GM21529 (cell line): ENCODE measurements around the gene TLR7.

ENCODE experiments used
- ATAC-seq: cut with Tn5 transposase; IDR thresholded peaks from one replicate; pipeline ENCODE4 v1.9.1; 2021; ENCODE audit not compliant: unreplicated experiment

TLR7 gene

GRCh38 chrX:12890467-12890866 lies 23.6 kb downstream of the TLR7 start:
- peak; percentile 60 for ATAC-seq

GRCh38 chrX:12891171-12891570 lies 24.3 kb downstream of the TLR7 start:
- no peak for ATAC-seq

- peak; percentile 60 for ATAC-seq
These were observed 25.1 kb downstream of the TLR7 start for GRCh38 chrX:12891915-12892506.

- no peak for ATAC-seq
These were observed 25.8 kb downstream of the TLR7 start for GRCh38 chrX:12892716-12893115.

- ATAC-seq = no peak
These were observed 27.5 kb downstream of the TLR7 start for GRCh38 chrX:12894074-12895030.

GRCh38 chrX:12895866-12896265 lies 29.0 kb downstream of the TLR7 start:
- no peak for ATAC-seq

- ATAC-seq = no peak
These were observed 30.1 kb downstream of the TLR7 start for GRCh38 chrX:12896935-12897334.

- no peak for ATAC-seq
These were observed 31.2 kb downstream of the TLR7 start for GRCh38 chrX:12898073-12898472.

- ATAC-seq = no peak
These were observed 32.6 kb downstream of the TLR7 start for GRCh38 chrX:12899506-12899905.

GRCh38 chrX:12901486-12901885 lies 34.6 kb downstream of the TLR7 start:
- peak; percentile 77 for ATAC-seq

GRCh38 chrX:12903646-12904045 lies 36.8 kb downstream of the TLR7 start:
- no peak for ATAC-seq

GRCh38 chrX:12906046-12906761 lies 39.3 kb downstream of the TLR7 start, which contains the start of gene TLR8:
TLR8 (plus strand) TSS chrX:12906620; CDS start chrX:12906707, 87 bp downstream.
- ATAC-seq = no peak

GRCh38 chrX:12910423-12911121 lies 43.7 kb downstream of the TLR7 start:
- ATAC-seq = no peak

GRCh38 chrX:12911122-12911470 lies 44.2 kb downstream of the TLR7 start:
- ATAC-seq = no peak

- no peak for ATAC-seq
These were observed 46.1 kb downstream of the TLR7 start for GRCh38 chrX:12912791-12913482.

- ATAC-seq = no peak
These were observed 50.9 kb downstream of the TLR7 start for GRCh38 chrX:12917753-12918152.

- no peak for ATAC-seq
These were observed 52.2 kb downstream of the TLR7 start for GRCh38 chrX:12919051-12919450.

GRCh38 chrX:12919620-12920019 lies 52.7 kb downstream of the TLR7 start:
- no peak for ATAC-seq

GRCh38 chrX:12920990-12921389 lies 54.1 kb downstream of the TLR7 start:
- ATAC-seq = no peak

- no peak for ATAC-seq
These were observed 55.2 kb downstream of the TLR7 start for GRCh38 chrX:12921886-12922598.
